GM12801 (cell line): ENCODE data around the gene WDR5B.

ENCODE experiments used
- TF ChIP-seq, protein P1 (sequence below): IDR thresholded peaks from one replicate; pipeline ENCODE4 v1.5.1; 2011; ENCODE audit warnings: control low read depth; ENCODE audit not compliant: insufficient read length; ENCODE audit errors: extremely low read depth

WDR5B gene

DNA sequence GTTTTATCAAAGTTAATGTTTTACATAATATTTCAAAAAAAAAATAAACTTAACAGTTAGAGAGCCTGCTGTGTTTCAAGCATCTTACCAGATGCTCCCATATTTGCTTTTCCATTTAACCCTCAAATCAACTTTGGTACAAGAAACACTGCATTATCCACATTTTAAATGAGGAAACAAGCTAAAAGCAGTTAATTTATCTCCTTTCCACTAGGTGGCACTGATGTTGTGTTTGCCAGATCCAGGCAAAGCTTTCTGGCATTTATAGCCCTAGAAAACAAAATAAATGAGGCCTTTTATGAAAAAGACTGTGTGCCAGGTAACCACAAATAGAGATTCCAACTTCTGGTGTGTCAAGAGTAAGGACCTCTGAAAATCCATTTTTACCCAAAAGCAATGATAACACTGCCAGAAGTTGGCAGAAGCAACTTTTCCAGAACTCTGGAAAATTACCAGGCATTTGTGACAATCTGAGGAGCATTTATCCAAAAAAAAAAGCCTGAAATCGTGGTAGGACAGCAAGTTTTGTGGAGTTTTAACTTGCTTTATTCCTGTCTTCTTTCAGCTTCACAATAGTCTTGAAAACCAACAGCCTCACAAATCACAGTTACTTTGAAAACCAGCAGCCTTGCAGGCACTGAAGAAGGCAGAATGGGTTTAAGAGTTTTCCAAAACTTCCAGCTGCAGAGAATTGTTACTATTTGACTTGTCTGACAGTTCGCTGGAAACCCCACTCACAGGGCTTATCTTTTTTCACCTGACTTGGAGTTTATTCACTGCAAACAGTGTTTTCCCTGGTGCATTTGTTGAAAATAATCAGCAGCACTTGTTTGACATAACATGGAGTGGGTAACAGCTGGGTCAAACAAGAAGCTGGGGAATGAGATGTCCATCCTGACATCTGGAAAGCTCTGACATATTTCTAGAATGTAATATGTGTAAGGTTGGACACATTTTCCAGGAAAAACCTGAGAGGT, 22.7 kb downstream of the WDR5B start:
- TF ChIP-seq, protein P1, sequence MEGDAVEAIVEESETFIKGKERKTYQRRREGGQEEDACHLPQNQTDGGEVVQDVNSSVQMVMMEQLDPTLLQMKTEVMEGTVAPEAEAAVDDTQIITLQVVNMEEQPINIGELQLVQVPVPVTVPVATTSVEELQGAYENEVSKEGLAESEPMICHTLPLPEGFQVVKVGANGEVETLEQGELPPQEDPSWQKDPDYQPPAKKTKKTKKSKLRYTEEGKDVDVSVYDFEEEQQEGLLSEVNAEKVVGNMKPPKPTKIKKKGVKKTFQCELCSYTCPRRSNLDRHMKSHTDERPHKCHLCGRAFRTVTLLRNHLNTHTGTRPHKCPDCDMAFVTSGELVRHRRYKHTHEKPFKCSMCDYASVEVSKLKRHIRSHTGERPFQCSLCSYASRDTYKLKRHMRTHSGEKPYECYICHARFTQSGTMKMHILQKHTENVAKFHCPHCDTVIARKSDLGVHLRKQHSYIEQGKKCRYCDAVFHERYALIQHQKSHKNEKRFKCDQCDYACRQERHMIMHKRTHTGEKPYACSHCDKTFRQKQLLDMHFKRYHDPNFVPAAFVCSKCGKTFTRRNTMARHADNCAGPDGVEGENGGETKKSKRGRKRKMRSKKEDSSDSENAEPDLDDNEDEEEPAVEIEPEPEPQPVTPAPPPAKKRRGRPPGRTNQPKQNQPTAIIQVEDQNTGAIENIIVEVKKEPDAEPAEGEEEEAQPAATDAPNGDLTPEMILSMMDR: peak; percentile 38

DNA sequence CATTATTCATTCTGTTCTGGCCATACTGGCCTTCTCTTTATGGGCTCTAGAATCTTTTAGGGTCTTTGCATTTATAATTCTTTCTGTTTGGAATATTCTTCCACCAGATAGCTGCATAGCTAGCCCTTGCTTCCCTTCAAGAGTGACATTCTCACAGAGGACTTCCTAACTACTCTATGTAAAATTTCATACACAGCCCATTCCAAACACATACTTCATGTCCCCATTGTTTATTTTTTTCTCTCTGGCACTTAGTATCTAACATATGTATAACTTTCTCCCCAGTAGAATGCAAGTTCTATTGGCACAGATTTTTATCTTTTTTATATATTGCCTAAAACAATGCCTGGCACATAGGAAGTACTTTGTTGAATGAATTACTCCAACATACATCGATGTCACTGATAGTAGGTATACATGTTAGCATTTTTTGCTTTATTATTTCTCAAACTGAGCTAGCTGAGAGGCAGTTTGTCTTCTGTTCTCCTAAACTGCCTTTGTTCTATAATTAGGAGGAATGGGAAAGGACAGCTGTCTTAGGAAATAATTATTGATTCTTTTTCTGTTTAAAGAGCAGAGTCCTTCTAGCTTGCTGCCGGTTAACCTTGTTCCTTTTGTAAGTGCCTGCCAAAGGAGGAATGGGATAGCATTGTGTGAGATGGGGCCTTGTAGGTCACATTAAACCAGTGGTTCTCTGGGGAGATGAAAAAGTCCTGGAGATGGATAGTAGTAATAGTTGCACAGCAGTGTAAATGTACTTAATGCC, 24.0 kb downstream of the WDR5B start:
- TF ChIP-seq, protein P1: no peak

DNA sequence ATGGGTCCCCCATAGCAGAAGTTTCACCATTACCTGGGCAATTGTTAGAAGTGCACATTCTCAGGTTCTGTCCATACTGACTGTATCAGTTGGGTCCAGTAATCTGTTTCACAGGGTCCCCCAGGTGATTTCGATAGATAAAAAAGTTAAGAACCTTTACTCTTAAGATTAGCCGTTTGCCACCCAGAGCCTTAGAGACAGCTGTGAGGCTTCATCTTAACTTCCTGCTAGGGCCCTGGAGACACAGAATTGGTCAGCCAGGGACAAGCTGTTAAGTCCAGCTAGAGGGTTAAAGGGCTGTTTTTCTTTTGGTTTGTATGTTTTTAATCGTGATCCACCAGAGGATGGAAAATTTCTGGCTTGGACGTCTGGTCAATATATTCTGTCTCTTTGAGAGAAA, 25.2 kb downstream of the WDR5B start:
- TF ChIP-seq, protein P1: no peak

DNA sequence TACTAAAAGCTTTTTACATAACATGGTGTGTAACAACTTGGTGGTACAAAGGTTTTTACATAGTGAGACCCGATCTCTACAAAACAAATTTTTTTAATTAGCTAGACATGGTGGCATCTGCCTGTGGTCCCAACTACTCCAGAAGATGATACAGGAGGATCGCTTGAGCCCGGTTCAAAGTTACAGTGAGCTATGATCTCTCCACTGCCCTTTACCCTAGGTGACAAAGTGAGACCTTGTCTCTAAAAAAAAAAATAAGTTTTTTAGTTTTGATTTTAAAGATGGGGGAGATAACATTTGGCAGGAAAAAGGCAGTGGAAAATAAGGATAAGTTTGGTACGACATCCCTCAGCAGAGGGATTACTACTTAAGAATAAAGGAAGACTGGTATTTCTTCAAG, 26.0 kb downstream of the WDR5B start:
- TF ChIP-seq, protein P1: no peak

DNA sequence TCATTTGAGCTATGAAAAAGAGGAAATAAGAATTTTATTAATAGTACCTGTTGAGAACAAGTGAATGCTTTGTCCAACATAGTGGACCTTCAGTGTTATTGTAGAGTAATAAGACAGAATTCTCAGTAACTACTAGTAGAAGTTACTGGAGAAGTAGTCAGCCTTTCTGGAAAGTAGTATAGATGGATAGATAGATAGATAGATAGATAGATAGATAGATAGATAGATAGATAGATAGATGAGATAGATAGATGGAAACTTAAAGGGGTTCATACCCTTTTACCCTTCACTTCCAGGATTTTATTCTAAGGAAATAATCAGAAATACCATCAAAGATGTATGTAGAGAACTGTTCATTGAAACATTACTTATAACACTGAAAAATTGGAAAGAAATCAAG, 26.7 kb downstream of the WDR5B start:
- TF ChIP-seq, protein P1: no peak

DNA sequence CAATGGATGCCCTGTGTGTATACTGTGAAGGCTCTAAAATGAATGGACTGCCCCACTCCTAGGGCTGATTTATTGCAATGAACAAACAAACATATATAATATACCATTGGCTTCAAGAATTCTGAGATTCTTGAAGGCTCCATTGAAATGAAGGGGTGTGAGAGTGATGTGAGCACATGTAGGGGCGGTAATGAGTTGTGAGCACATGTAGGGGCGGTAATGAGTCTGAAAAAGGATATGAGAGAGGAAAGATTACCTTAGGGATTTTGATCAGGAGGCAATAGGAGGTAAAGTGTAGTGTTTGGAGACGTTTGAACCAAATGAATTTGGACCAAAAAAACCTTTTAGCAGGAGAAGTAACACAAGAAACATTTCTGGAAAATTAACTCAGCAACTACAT, 28.2 kb downstream of the WDR5B start:
- TF ChIP-seq, protein P1: no peak
